ENCODE measurements around the gene SUMO4. TPM values are rescaled to one million over a fixed set of nuclear protein-coding genes. Genes with fewer than 3 reads are reported as not detected.

SUMO4 gene
- total RNA-seq, 2 donors from 2014 or later, result 2.0 to 2.4 TPM

DNA sequence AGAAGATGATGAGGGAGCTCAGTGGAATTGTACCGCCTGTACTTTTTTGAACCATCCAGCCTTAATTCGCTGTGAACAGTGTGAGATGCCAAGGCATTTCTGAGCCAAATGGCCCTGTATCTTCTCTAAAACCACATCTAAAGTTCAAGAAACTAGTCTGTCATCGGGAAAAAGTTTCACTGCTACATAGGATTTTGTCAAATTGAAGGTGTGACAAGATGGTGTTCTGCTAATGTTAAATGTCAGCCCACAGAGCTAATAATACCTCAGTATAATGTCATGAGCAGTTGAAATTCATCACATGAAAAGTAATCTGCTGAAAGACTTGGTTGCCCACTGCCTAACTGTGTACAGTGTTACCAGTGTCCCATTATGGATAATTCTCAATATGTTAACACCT lies 9.6 kb downstream of the SUMO4 start:
- intact Hi-C loops (cut with DNase I), result no loop called here
- DNase-seq (ENCODE audit: low spot score), result no peak
- WGBS, result 96% methylated on average over 3 of the region's 3 CpGs
- no peak for TF ChIP-seq POLR2AphosphoS5 (IDR thresholded peaks at IDR 0.05)
- TF ChIP-seq, protein P1, sequence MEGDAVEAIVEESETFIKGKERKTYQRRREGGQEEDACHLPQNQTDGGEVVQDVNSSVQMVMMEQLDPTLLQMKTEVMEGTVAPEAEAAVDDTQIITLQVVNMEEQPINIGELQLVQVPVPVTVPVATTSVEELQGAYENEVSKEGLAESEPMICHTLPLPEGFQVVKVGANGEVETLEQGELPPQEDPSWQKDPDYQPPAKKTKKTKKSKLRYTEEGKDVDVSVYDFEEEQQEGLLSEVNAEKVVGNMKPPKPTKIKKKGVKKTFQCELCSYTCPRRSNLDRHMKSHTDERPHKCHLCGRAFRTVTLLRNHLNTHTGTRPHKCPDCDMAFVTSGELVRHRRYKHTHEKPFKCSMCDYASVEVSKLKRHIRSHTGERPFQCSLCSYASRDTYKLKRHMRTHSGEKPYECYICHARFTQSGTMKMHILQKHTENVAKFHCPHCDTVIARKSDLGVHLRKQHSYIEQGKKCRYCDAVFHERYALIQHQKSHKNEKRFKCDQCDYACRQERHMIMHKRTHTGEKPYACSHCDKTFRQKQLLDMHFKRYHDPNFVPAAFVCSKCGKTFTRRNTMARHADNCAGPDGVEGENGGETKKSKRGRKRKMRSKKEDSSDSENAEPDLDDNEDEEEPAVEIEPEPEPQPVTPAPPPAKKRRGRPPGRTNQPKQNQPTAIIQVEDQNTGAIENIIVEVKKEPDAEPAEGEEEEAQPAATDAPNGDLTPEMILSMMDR (IDR thresholded peaks at IDR 0.05), result no peak
- TF ChIP-seq POLR2A (IDR thresholded peaks at IDR 0.05), result no peak
- no peaks in the 10 kb centered on the region for H3K36me3 ChIP-seq
- no peak overlapping the region for H3K4me3 ChIP-seq
- H3K27ac ChIP-seq, result no peak overlapping the region
- H3K27me3 ChIP-seq (replicated peaks; ENCODE audit: insufficient read depth), result no peaks in the 10 kb centered on the region
- no peaks in the 10 kb centered on the region for H3K9me3 ChIP-seq
- H3K4me1 ChIP-seq (replicated peaks), result no peaks in the 10 kb centered on the region

- TF ChIP-seq POLR2AphosphoS5 (IDR thresholded peaks at IDR 0.05) (no peak), POLR2A (IDR thresholded peaks at IDR 0.05) (no peak)
- TF ChIP-seq, protein P1 (IDR thresholded peaks at IDR 0.05), result no peak
- intact Hi-C loops (cut with DNase I), result no loop called here
- no peak overlapping the region for H3K4me3 ChIP-seq
These were observed 10.5 kb downstream of the SUMO4 start for GRCh38 chr6:149410557-149410956.

GRCh38 chr6:149414009-149414408 lies 13.9 kb downstream of the SUMO4 start:
- no peak overlapping the region for H3K27ac ChIP-seq
- H3K9me3 ChIP-seq, result no peaks in the 10 kb centered on the region
- H3K4me3 ChIP-seq, result no peak overlapping the region
- TF ChIP-seq POLR2AphosphoS5 (IDR thresholded peaks at IDR 0.05), result no peak
- TF ChIP-seq, protein P1 (IDR thresholded peaks at IDR 0.05), result no peak
- TF ChIP-seq POLR2A (IDR thresholded peaks at IDR 0.05), result no peak
- WGBS, result 94% methylated on average over 4 of the region's 4 CpGs
- no peak for DNase-seq (ENCODE audit: low spot score)
- no peaks in the 10 kb centered on the region for H3K27me3 ChIP-seq (replicated peaks; ENCODE audit: insufficient read depth)
- H3K36me3 ChIP-seq, result no peaks in the 10 kb centered on the region
- intact Hi-C loops (cut with DNase I), result no loop called here
- H3K4me1 ChIP-seq (replicated peaks), result no peaks in the 10 kb centered on the region

More at GRCh38 chr6:149410557-149410956, 10.5 kb downstream of the SUMO4 start:
- no peaks in the 10 kb centered on the region for H3K9me3 ChIP-seq
- no peaks in the 10 kb centered on the region for H3K36me3 ChIP-seq
- H3K27me3 ChIP-seq (replicated peaks; ENCODE audit: insufficient read depth), result no peaks in the 10 kb centered on the region
- no peak overlapping the region for H3K27ac ChIP-seq
- no peak for DNase-seq (ENCODE audit: low spot score)
- H3K4me1 ChIP-seq (replicated peaks), result no peaks in the 10 kb centered on the region

DNA sequence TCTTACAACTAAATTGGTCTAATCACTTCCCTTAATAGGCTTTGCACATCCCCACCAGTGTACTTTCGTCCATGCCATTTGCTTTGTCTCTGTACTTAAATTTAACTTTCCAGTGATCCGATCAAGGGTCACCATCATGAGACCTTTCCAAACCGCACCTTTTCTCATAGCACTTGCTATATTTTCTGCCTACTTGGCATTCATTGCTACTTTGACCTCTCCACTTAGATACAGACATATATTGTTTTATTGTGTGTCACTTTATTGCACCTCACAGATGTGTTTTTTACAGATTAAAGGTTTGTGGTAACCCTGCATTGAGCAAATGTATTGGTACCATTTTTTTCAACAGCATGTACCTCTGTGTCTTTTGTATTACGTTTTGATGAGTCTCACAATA lies 14.8 kb downstream of the SUMO4 start:
- intact Hi-C loops (cut with DNase I), result no loop called here
- Histone ChIP-seq H3K4me3 (no peak overlapping the region), H3K27me3 (replicated peaks; ENCODE audit: insufficient read depth) (no peaks in the 10 kb centered on the region), H3K27ac (no peak overlapping the region), H3K36me3 (no peaks in the 10 kb centered on the region), H3K9me3 (no peaks in the 10 kb centered on the region), H3K4me1 (replicated peaks) (no peaks in the 10 kb centered on the region)
- TF ChIP-seq POLR2A (IDR thresholded peaks at IDR 0.05) (no peak), POLR2AphosphoS5 (IDR thresholded peaks at IDR 0.05) (no peak)
- TF ChIP-seq, protein P1 (IDR thresholded peaks at IDR 0.05), result no peak
- no peak for DNase-seq (ENCODE audit: low spot score)
- WGBS, result 81% methylated on average over 4 of the region's 4 CpGs

GRCh38 chr6:149419696-149420404 lies 19.8 kb downstream of the SUMO4 start:
- Histone ChIP-seq H3K9me3 (no peaks in the 10 kb centered on the region), H3K36me3 (no peaks in the 10 kb centered on the region), H3K4me1 (replicated peaks) (no peaks in the 10 kb centered on the region), H3K27me3 (replicated peaks; ENCODE audit: insufficient read depth) (no peaks in the 10 kb centered on the region), H3K4me3 (no peak overlapping the region), H3K27ac (no peak overlapping the region)
- intact Hi-C loops (cut with DNase I), result no loop called here
- WGBS, result 90% methylated on average over 13 of the region's 13 CpGs
- DNase-seq (ENCODE audit: low spot score), result no peak
- TF ChIP-seq, protein P1 (IDR thresholded peaks at IDR 0.05), result no peak
- TF ChIP-seq POLR2A (IDR thresholded peaks at IDR 0.05), result no peak
- no peak for TF ChIP-seq POLR2AphosphoS5 (IDR thresholded peaks at IDR 0.05)
